HG02763 (cell line): Measurements from ENCODE around the gene PEDS1.
A peak's percentile ranks its signal among the peaks of the same experiment; 100 is the strongest.
"Not testable (repeated sequence)": the region's sequence is repeated elsewhere in the genome, so short reads cannot be mapped to it uniquely, and the experiment has no call there.

Experiments used
- ATAC-seq: cut with Tn5 transposase; IDR thresholded peaks from one replicate; pipeline ENCODE4 v1.9.1; 2021; ENCODE audit warnings: mild to moderate bottlenecking, moderate library complexity; ENCODE audit not compliant: unreplicated experiment

Gene PEDS1

GRCh38 chr20:50163570-50164317, 10.2 kb upstream of the PEDS1 start:
- ATAC-seq = no peak

- ATAC-seq = not testable (repeated sequence)
Observed at GRCh38 chr20:50161494-50161893, 8.0 kb upstream of the PEDS1 start.

- ATAC-seq = peak; percentile 14
Observed at GRCh38 chr20:50153153-50153499, 397 bp downstream of the PEDS1 start.

DNA sequence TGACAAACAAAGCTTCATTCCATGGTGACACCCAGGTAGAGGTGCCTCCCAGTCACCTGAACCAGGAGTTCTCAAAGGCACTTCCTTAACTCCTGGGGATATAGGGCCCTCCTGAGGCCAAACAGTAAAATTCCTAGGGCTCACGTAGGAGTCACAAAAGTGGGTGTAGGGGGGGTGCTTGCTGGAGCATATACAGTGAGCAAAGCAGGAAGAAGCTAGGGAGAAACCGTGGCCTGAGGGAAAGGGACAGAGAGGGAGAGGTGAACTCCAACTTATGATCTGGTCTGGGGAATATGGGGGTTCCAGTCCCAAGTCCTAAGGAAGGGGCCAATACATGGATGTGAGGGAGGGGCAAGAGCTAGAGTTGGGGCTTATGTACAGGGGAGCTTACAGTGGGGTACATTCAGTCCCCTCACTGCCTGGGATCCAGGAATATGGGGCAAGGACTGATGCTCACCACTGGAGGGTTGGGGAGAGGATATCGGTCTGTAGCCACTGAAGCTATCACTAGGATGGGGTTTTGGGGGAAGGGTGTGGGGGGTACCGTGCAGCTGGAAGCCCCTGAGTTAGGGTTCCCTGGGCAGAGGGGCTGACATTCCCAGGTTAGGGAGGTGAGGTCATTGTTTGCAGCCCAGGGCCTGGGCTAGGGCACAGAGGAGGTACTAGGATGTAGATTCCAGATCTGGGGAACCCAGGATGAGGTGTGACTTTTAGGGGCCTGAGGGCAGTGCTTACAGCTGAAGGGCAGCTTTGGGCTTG, 950 bp downstream of the PEDS1 start:
- no peak for ATAC-seq

DNA sequence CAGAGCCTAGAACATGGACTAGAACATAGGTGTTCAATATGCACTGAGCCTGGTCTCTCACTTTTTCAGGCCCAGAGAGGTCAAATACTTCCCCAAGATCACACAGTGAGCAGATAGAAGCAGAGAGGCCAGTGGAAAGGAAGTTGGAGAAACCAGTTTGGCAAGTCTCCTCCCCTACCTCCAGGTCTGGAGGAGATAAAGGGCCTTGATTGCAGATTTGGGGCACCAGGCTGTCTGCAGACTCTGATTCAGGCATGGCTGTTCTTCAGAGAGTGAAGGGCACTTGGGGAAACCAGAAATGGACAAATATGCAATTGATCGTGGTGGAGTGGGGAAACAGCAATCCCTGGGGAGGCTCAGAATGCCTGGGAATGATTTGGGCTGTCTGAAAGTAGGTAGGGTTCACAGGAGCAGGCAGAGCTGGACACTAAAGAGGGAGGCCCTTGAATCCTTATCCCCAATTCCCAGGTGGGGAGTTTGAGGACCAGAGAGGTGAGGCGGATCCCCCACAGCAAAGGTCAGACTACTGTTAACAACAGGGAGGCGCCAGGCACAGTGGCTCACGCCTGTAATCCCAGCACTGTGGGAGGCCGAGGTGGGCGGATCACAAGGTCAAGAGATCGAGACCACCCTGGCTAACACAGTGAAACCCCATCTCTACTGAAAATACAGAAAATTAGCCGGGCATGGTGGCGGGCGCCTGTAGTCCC, 2.3 kb downstream of the PEDS1 start:
- ATAC-seq = no peak

- ATAC-seq = no peak
Observed at GRCh38 chr20:50149481-50150254, 3.9 kb downstream of the PEDS1 start.

DNA sequence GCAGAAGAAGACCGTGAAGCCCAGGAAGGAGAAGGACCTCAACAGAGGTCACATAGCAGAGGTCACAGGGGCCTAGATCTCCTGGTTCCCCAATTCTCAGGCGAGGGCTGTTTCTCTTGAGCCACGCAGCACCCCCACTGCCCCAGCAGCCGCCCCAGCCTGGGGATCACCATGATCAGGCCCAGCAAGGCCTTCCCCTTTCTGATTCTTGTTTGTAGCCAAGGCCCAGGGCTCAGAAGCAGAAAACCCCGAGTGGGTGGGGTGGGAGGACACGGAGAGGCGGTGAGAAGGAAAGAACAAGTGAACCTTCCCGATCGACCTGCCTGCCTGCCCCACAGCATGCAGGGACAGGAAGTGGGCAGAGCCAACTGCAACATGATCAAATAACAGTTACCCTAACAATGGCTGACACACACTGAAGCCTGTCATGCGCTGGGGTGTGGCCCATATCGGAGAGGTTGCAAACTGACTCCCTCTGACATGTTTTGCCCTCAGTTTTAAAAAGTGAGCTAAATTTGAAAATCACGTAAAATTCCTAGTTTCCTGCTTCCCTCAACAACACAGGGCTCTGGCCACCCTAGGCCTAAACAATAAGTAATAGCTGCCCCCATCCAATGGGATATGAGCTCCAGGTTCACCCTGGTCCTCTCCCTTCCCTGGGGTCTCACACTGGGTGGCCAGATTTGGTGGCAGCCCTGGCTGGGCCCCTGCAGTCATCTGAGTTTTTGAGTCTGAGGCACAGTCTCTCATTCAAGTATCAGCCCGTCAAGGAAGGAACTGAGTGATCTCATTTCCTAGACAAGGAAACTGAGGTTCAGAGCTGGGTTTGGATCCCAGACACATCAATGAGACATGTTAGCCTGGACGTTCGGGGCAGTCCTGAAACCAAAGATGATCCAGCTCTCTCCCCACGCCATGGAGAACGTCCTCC, 6.5 kb downstream of the PEDS1 start:
- ATAC-seq = peak; percentile 67

GRCh38 chr20:50146214-50146613, 7.3 kb downstream of the PEDS1 start:
- ATAC-seq = no peak

DNA sequence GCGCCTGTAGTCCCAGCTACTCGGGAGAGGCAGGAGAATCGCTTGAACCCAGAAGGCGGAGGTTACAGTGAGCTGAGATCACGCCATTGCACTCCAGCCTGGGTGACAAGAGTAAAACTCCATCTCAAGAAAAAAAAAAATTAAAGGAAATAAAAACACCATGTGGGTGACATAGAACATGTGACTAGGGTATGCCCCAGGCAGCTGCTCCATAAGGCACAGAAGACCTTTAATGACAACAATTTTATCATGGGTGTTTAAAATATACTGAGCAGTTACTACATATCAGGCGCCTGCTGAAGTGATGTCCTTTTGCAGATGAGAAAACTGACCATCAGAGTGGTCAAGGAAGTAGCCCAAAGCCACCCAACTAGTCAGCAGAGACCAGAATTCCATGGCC, 8.0 kb downstream of the PEDS1 start:
- no peak for ATAC-seq

DNA sequence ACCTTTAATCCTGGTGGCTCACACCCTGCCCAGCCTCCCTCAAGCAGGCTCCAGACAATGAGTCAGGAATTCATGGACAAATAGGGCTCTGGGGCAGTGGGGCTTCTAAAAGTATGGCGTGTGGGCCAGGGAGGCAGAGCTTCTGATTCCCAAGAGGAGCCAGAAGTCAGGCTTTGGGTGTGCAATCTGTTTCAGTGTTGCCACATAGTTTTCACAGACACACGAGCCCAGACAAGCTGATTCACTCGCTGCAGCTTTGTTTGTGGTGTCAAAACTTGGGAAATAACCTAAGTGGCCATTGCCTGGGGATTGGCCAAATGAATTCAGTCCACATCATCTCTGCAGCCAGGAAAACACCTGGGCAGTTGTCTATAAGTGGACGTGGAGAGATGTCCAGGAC, 9.2 kb downstream of the PEDS1 start:
- ATAC-seq = no peak

DNA sequence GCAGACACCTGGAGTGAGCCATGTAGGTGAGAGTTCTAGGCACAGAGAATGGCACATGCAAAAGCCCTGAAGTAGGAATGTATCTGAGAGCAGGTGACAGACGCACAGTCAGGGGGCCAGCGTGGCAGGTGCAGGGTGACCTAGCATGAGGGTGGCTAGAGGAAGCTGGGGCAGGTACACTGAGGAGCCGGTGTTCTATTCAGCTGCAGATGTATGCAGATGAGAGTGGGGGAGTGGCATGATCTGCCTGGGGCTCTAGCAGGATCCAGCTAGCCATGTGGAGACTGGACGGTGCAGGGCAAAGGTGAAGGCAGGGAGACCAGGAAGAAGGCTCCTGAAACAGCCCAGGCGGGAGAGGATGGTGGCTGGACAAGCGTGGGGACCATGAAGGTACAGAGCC, 10.7 kb downstream of the PEDS1 start:
- no peak for ATAC-seq

DNA sequence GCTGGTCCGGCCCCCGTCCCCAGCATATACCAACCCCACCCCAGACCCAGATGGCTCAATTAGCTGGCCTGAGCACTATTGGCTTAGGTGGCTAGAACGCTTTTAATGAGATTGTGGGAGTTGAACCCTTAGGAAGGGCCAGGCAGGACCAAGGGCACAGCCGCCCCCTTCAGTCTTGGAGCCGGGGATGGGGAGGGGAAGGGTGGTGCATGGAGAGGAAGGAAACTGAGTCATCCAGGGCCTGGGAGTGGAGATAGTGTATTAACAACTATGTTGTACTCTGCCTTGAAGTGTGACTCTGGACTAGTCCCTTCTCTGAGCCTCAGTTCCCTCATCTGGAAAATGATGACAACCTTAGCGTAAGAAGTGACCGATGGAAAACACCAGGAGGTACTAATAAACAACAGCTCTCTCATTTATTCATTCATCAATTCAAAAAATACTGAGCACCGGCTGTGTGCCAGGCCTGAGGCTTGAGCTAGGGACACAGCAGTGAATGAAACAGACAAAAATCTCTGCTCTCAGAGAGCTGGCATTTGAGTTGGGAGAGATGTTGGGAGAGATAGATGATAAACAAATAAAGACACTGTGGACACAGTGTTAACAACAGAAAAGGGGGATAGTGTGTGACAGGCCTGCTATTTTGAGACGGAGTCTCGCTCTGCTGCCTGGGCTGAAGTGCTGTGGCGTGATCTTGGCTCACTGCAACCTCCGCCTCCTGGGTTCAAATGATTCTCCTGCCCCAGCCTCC, 11.5 kb downstream of the PEDS1 start:
- ATAC-seq = no peak

- ATAC-seq = no peak
Observed at GRCh38 chr20:50141018-50141675, 12.4 kb downstream of the PEDS1 start.

- no peak for ATAC-seq
Observed at GRCh38 chr20:50140339-50140859, 13.1 kb downstream of the PEDS1 start.

GRCh38 chr20:50138479-50139393, 14.8 kb downstream of the PEDS1 start:
- ATAC-seq = no peak

DNA sequence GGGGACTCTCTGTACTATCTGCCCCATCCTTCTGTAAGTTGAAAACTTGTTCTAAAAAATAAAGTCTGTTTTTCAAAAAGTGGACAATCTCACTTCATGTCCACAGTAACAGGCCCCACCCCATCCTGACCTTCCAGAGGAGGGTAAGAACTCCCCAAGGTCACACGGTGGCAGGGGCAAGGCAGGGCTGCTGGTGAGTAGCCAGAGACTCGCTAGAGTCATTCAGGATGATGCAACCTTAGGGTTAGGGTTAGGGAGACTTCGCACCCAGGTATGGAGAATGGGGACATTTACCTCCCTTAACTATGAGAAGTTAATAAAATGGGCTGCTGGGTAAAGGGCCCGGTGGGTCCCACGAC, 15.4 kb downstream of the PEDS1 start:
- ATAC-seq = no peak

GRCh38 chr20:50137702-50138101, 15.8 kb downstream of the PEDS1 start:
- not testable (repeated sequence) for ATAC-seq
